ENCODE data around the gene PKD1. TPM values are rescaled to one million over a fixed set of nuclear protein-coding genes. Genes with fewer than 3 reads are reported as not detected.

Gene PKD1
- total and polyA plus RNA-seq, 2 of the 13 experiments (the other 11 are each of a cell fraction or from before 2014, with no cell fraction given), result 22.1 to 23.0 TPM

- TF ChIP-seq ZNF639 (CRISPR knock-in tag; conservative IDR thresholded peaks at IDR 0.05), result 0 out of 2 replicates have a peak, but pooled peaks have one; percentile 27
- no peak for TF ChIP-seq ZC3H4 (CRISPR knock-in tag; IDR thresholded peaks at IDR 0.05; ENCODE audit: borderline replicate concordance)
- no peak for TF ChIP-seq KLF6 (CRISPR knock-in tag; IDR thresholded peaks at IDR 0.05)
- no peak for TF ChIP-seq KDM4B (CRISPR knock-in tag; IDR thresholded peaks at IDR 0.05)
- peak; percentile 40; the same call in 1 of the 2 replicates for TF ChIP-seq MAX (IDR thresholded peaks at IDR 0.05)
- peak; percentile 41; the same call in 1 of the 2 replicates for TF ChIP-seq RXRB (CRISPR knock-in tag; IDR thresholded peaks at IDR 0.05; ENCODE audit: borderline replicate concordance)
- no peak for TF ChIP-seq KLF11 (CRISPR knock-in tag; IDR thresholded peaks at IDR 0.05)
- TF ChIP-seq IKZF4 (CRISPR knock-in tag; IDR thresholded peaks at IDR 0.05; ENCODE audit: borderline replicate concordance, low read depth, not compliant biosample characterization), result no peak
- no peak for TF ChIP-seq WIZ (CRISPR knock-in tag; IDR thresholded peaks at IDR 0.05)
- no peak for TF ChIP-seq ZNF75D (CRISPR knock-in tag; IDR thresholded peaks at IDR 0.05; ENCODE audit: borderline replicate concordance)
- TF ChIP-seq ZNF780A (CRISPR knock-in tag; IDR thresholded peaks at IDR 0.05), result no peak
- no peak for TF ChIP-seq ZNF616 (CRISPR knock-in tag; IDR thresholded peaks at IDR 0.05; ENCODE audit: low read depth)
- TF ChIP-seq, protein P1, sequence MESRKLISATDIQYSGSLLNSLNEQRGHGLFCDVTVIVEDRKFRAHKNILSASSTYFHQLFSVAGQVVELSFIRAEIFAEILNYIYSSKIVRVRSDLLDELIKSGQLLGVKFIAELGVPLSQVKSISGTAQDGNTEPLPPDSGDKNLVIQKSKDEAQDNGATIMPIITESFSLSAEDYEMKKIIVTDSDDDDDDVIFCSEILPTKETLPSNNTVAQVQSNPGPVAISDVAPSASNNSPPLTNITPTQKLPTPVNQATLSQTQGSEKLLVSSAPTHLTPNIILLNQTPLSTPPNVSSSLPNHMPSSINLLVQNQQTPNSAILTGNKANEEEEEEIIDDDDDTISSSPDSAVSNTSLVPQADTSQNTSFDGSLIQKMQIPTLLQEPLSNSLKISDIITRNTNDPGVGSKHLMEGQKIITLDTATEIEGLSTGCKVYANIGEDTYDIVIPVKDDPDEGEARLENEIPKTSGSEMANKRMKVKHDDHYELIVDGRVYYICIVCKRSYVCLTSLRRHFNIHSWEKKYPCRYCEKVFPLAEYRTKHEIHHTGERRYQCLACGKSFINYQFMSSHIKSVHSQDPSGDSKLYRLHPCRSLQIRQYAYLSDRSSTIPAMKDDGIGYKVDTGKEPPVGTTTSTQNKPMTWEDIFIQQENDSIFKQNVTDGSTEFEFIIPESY (CRISPR knock-in tag; IDR thresholded peaks at IDR 0.05), result no peak
- no peak for TF ChIP-seq ZNF569 (CRISPR knock-in tag; IDR thresholded peaks at IDR 0.05; ENCODE audit: borderline replicate concordance)
- no peak for TF ChIP-seq ZBTB39 (CRISPR knock-in tag; IDR thresholded peaks at IDR 0.05)
- no peak for TF ChIP-seq ZNF207 (IDR thresholded peaks at IDR 0.05; ENCODE audit: borderline replicate concordance)
- TF ChIP-seq PLSCR1 (CRISPR knock-in tag; IDR thresholded peaks at IDR 0.05; ENCODE audit: borderline replicate concordance), result no peak
- no peak for TF ChIP-seq ARNTL (CRISPR knock-in tag; IDR thresholded peaks at IDR 0.05)
- TF ChIP-seq CHD2 (IDR thresholded peaks at IDR 0.05; ENCODE audit: low read depth, low read length), result no peak
- 0 out of 2 replicates have a peak, but pooled peaks have one; percentile 45 for TF ChIP-seq YEATS4 (CRISPR knock-in tag; IDR thresholded peaks at IDR 0.05; ENCODE audit: borderline replicate concordance)
- no peak for TF ChIP-seq SMARCE1 (IDR thresholded peaks at IDR 0.05; ENCODE audit: borderline replicate concordance)
These were observed 12.4 kb upstream of the PKD1 start, which contains the start of gene RAB26 (continued) for GRCh38 chr16:2147981-2148671.
